ENCODE data around the gene NCAM2.

The NCAM2 gene

GRCh38 chr21:21025742-21026141 lies 27.5 kb downstream of the NCAM2 start:
- DNase-seq (ENCODE audit: low spot score): no peak
- H3K27ac ChIP-seq: no peak overlapping the region
- TF ChIP-seq, protein P1, sequence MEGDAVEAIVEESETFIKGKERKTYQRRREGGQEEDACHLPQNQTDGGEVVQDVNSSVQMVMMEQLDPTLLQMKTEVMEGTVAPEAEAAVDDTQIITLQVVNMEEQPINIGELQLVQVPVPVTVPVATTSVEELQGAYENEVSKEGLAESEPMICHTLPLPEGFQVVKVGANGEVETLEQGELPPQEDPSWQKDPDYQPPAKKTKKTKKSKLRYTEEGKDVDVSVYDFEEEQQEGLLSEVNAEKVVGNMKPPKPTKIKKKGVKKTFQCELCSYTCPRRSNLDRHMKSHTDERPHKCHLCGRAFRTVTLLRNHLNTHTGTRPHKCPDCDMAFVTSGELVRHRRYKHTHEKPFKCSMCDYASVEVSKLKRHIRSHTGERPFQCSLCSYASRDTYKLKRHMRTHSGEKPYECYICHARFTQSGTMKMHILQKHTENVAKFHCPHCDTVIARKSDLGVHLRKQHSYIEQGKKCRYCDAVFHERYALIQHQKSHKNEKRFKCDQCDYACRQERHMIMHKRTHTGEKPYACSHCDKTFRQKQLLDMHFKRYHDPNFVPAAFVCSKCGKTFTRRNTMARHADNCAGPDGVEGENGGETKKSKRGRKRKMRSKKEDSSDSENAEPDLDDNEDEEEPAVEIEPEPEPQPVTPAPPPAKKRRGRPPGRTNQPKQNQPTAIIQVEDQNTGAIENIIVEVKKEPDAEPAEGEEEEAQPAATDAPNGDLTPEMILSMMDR (IDR thresholded peaks at IDR 0.05): no peak
- no peak overlapping the region for H3K4me3 ChIP-seq

DNA sequence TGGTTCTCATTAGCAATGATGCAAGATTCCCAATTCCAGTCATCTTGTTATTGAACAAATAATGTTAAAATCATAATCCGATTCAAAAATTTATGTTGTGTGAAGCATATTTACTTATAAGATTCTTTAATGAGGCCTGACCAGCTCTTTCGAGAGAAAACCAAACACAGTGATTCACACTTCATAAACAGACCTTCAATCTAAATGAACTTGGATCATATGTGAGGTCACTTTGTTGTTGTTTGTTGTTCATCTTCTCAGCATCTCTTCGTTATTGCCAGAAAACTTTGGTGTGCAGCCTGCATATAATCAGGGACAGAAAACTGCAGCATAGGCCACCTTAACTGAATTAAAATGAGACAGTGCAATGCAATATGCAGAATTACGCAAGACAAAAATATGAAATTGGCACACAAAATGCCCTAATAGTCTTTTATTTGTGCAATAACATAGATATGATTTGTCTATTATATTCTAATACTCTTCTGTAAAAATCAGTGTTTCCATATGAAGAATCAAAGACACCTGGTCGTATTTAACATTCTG lies 30.1 kb downstream of the NCAM2 start:
- TF ChIP-seq, protein P1 (IDR thresholded peaks at IDR 0.05): no peak
- DNase-seq (ENCODE audit: low spot score): no peak
- H3K4me3 ChIP-seq: no peak overlapping the region
- H3K27ac ChIP-seq: no peak overlapping the region

DNA sequence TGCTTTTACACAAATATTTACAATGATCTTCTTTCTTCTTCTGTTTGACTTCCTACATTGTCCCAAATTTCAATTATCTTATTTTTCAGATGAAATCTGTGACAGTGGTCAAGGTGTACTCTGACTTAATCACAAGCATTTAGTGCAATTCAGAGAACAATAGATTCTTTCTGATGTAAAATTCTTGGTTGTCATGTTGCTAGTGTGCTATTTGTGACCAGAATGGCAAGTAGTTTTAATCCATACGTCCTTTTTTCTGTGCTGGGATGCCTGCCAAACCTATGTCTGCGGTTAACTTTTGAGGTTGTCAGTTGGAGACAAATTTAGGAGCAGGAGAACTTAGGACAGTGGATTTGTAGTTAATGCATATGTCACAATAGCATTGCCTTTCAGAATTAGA lies 31.0 kb downstream of the NCAM2 start:
- Histone ChIP-seq H3K4me3 (no peak overlapping the region), H3K27ac (no peak overlapping the region)
- DNase-seq (ENCODE audit: low spot score): no peak
- TF ChIP-seq, protein P1 (IDR thresholded peaks at IDR 0.05): no peak

DNA sequence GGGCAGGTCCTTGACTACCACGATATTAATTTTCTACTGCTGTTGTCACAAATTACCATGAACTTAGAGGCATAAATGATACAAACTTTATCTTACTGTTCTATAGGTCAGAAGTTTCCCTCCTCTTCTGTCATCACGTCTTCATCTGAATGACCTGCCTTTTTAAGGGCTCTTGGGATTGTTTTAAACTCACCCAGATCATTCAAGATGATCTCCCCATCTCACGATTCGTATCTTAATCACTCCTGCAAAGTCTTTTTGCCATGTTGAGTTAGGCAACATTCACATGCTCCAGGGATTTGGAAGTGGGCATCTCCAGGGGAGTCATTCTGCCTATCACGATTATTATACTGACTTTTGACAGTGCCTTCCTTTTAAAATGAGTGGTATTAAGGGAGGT lies 32.1 kb downstream of the NCAM2 start:
- no peak overlapping the region for H3K4me3 ChIP-seq
- TF ChIP-seq, protein P1 (IDR thresholded peaks at IDR 0.05): no peak
- DNase-seq (ENCODE audit: low spot score): no peak
- no peak overlapping the region for H3K27ac ChIP-seq

GRCh38 chr21:21034036-21034435 lies 35.8 kb downstream of the NCAM2 start:
- H3K27ac ChIP-seq: no peak overlapping the region
- DNase-seq (ENCODE audit: low spot score): no peak
- TF ChIP-seq, protein P1 (IDR thresholded peaks at IDR 0.05): no peak
- H3K4me3 ChIP-seq: no peak overlapping the region

- Histone ChIP-seq H3K4me3 (no peak overlapping the region), H3K27ac (no peak overlapping the region)
- TF ChIP-seq, protein P1 (IDR thresholded peaks at IDR 0.05): no peak
- DNase-seq (ENCODE audit: low spot score): no peak
Observed at GRCh38 chr21:21039624-21040170, 41.5 kb downstream of the NCAM2 start.

DNA sequence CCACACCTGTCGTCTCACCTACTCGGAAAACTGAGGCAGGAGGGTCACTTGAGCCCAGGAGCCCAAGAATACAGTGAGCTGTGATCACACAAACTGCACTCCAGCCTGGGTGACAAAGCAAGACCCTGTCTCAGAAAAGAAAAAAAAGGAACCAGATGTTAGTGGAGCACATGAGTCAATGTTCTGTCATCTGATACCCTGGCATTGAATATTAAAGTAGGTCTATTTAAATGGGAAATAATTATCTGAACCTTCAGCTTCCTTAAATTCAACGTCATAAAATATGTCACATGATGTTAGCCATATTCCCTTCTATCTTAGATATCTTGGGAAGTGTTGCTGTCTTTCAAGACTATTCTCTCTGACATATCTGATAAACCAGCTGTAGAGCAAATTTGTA lies 47.3 kb downstream of the NCAM2 start:
- H3K4me3 ChIP-seq: no peak overlapping the region
- TF ChIP-seq, protein P1 (IDR thresholded peaks at IDR 0.05): no peak
- H3K27ac ChIP-seq: no peak overlapping the region
- DNase-seq (ENCODE audit: low spot score): no peak

Measured in coronary artery (tissue), 2 donors.